ENCODE data around the gene PSEN1. TPM values are rescaled to one million over a fixed set of nuclear protein-coding genes. Genes with fewer than 3 reads are reported as not detected.

The PSEN1 gene
- total RNA-seq, 1 experiment from 2014 or later = 26.9 TPM

DNA sequence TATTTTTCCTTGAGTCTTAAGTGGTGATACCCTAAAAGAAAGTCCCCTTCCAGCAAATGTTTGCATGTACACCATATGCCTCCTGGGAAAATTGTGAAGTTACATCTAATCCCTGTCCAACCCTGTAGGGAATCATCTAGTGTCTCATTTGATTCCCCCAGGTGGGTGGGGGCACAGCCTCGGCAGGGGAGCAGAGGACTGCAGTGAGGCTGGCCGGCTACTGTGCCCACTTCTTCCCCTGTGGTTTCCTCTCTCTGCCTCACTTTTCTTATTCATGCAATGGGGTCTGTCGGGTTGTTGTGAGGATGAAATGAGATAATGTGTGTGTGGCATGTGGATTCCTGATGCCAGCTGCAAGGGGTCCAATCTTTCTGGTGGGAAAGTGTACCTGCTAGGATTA, 107.0 kb downstream of the PSEN1 start:
- RAD21 ChIA-PET (ENCODE audit: low non-redundant PET in 1 of 2, low total read pairs in 2 of 2, uncharacterized antibody in 2 of 2, unreplicated experiment in 2 of 2) = no interaction called here
- TF ChIP-seq SRF (IDR thresholded peaks at IDR 0.05; ENCODE audit: low read depth) (no peak), EGR1 (IDR thresholded peaks at IDR 0.05; ENCODE audit: low read depth) (no peak), POLR2A (IDR thresholded peaks at IDR 0.05; ENCODE audit: borderline replicate concordance, extremely low read depth, insufficient read depth, insufficient read length) (no peak), FOSL1 (IDR thresholded peaks at IDR 0.05; ENCODE audit: low read depth) (no peak), TCF7L2 (IDR thresholded peaks at IDR 0.05; ENCODE audit: borderline replicate concordance, extremely low read depth, insufficient read depth, insufficient read length) (no peak), EZH2phosphoT487 (IDR thresholded peaks at IDR 0.05; ENCODE audit: borderline replicate concordance) (no peak), ELF1 (IDR thresholded peaks at IDR 0.05; ENCODE audit: borderline replicate concordance, low read depth) (no peak), YY1 (IDR thresholded peaks at IDR 0.05; ENCODE audit: extremely low read depth, insufficient replicate concordance, low read depth, low read length) (no peak), POLR2AphosphoS5 (IDR thresholded peaks at IDR 0.05; ENCODE audit: low read depth, low read length) (no peak), ZNF274 (IDR thresholded peaks at IDR 0.05; ENCODE audit: low read depth, low read length) (no peak), ZFX (IDR thresholded peaks at IDR 0.05) (no peak), CEBPB (IDR thresholded peaks at IDR 0.05; ENCODE audit: low read depth) (no peak), RAD21 (IDR thresholded peaks at IDR 0.05; ENCODE audit: low read depth) (no peak), CBX3 (IDR thresholded peaks at IDR 0.05; ENCODE audit: low read depth) (no peak), SIN3A (IDR thresholded peaks at IDR 0.05; ENCODE audit: low read depth) (no peak), EZH2 (IDR thresholded peaks at IDR 0.05) (no peak)
- TF ChIP-seq, protein P1, sequence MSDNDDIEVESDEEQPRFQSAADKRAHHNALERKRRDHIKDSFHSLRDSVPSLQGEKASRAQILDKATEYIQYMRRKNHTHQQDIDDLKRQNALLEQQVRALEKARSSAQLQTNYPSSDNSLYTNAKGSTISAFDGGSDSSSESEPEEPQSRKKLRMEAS (IDR thresholded peaks at IDR 0.05) = no peak
- TF ChIP-seq, protein P2, sequence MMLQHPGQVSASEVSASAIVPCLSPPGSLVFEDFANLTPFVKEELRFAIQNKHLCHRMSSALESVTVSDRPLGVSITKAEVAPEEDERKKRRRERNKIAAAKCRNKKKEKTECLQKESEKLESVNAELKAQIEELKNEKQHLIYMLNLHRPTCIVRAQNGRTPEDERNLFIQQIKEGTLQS (IDR thresholded peaks at IDR 0.05) = no peak
- TF ChIP-seq, protein P3, sequence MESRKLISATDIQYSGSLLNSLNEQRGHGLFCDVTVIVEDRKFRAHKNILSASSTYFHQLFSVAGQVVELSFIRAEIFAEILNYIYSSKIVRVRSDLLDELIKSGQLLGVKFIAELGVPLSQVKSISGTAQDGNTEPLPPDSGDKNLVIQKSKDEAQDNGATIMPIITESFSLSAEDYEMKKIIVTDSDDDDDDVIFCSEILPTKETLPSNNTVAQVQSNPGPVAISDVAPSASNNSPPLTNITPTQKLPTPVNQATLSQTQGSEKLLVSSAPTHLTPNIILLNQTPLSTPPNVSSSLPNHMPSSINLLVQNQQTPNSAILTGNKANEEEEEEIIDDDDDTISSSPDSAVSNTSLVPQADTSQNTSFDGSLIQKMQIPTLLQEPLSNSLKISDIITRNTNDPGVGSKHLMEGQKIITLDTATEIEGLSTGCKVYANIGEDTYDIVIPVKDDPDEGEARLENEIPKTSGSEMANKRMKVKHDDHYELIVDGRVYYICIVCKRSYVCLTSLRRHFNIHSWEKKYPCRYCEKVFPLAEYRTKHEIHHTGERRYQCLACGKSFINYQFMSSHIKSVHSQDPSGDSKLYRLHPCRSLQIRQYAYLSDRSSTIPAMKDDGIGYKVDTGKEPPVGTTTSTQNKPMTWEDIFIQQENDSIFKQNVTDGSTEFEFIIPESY (IDR thresholded peaks at IDR 0.05; ENCODE audit: extremely low read depth, insufficient replicate concordance, low read length) = no peak
- TF ChIP-seq, protein P4, sequence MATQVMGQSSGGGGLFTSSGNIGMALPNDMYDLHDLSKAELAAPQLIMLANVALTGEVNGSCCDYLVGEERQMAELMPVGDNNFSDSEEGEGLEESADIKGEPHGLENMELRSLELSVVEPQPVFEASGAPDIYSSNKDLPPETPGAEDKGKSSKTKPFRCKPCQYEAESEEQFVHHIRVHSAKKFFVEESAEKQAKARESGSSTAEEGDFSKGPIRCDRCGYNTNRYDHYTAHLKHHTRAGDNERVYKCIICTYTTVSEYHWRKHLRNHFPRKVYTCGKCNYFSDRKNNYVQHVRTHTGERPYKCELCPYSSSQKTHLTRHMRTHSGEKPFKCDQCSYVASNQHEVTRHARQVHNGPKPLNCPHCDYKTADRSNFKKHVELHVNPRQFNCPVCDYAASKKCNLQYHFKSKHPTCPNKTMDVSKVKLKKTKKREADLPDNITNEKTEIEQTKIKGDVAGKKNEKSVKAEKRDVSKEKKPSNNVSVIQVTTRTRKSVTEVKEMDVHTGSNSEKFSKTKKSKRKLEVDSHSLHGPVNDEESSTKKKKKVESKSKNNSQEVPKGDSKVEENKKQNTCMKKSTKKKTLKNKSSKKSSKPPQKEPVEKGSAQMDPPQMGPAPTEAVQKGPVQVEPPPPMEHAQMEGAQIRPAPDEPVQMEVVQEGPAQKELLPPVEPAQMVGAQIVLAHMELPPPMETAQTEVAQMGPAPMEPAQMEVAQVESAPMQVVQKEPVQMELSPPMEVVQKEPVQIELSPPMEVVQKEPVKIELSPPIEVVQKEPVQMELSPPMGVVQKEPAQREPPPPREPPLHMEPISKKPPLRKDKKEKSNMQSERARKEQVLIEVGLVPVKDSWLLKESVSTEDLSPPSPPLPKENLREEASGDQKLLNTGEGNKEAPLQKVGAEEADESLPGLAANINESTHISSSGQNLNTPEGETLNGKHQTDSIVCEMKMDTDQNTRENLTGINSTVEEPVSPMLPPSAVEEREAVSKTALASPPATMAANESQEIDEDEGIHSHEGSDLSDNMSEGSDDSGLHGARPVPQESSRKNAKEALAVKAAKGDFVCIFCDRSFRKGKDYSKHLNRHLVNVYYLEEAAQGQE (IDR thresholded peaks at IDR 0.05; ENCODE audit: low read depth) = no peak
- Histone ChIP-seq H3K27ac (ENCODE audit: low read depth, low read length) (no peak overlapping the region), H3K4me2 (ENCODE audit: low read length) (no peak overlapping the region), H3K9me2 (ENCODE audit: insufficient read depth) (no peaks in the 10 kb centered on the region), H3K27me3 (ENCODE audit: insufficient read depth, low read length) (no peaks in the 10 kb centered on the region), H3K9me3 (ENCODE audit: control insufficient read depth in 1 of 2, insufficient read depth in 1 of 2, low read depth in 1 of 2, low read length in 2 of 2) (no peaks in the 10 kb centered on the region), H2AFZ (ENCODE audit: low read depth, low read length, poor library complexity, severe bottlenecking) (no peak overlapping the region), H3K36me3 (ENCODE audit: control insufficient read depth in 1 of 2, insufficient read depth in 2 of 2, low read length in 2 of 2) (no peaks in the 10 kb centered on the region), H3K4me3 (replicated peaks in 1 of 2; ENCODE audit: low read depth in 1 of 2, low read length in 2 of 2) (no peak overlapping the region), H3K79me2 (ENCODE audit: insufficient read depth, low read length) (no peaks in the 10 kb centered on the region), H4K20me1 (ENCODE audit: insufficient read depth) (no peaks in the 10 kb centered on the region), H3K9ac (ENCODE audit: low read length) (no peak overlapping the region), H3K4me1 (ENCODE audit: control insufficient read depth in 1 of 2, insufficient read depth in 2 of 2, low read length in 2 of 2) (peaks cover 8 to 9% of the 10 kb centered on the region in 2 experiments)
- BruUV-seq (replicated peaks) = no TSS peak
- no peak for DNase-seq (ENCODE audit: low read depth, low spot score)
- POLR2A ChIA-PET = no interaction called here
- ATAC-seq = no peak
- intact Hi-C loops (cut with micrococcal nuclease) = no loop called here
- CTCF ChIA-PET = no interaction called here

All from HCT116 (cell line).